K562 (cell line): ENCODE measurements around the gene SLC16A1. TPM values are rescaled to one million over a fixed set of nuclear protein-coding genes. Genes with fewer than 3 reads are reported as not detected.

Experiments
- CBX1 ChIP-seq: sonication (generic); IDR thresholded peaks from 2 replicates; pipeline ENCODE4 v1.6.1; 2016; ENCODE audit warnings: antibody characterized with exemption, low read depth, mild to moderate bottlenecking
- HNRNPL ChIP-seq: fragments of 200-400 bp; formaldehyde crosslinking; IDR thresholded peaks from 2 replicates; pipeline ENCODE4 v1.6.1; 2017; ENCODE audit warnings: low read depth, mild to moderate bottlenecking, low read length
- KAT2B ChIP-seq: IDR thresholded peaks from one replicate; pipeline ENCODE4 v1.6.1; 2012; ENCODE audit warnings: low read depth, mild to moderate bottlenecking, control low read depth, inconsistent platforms, low read length, moderate library complexity
- KLF16 ChIP-seq: IDR thresholded peaks from 2 replicates; pipeline ENCODE4 v1.6.1; 2016; ENCODE audit warnings: antibody characterized with exemption
- NFIX ChIP-seq: fragments of 250-450 bp; sonication (Bioruptor Pico); IDR thresholded peaks from 2 replicates; pipeline ENCODE4 v1.4.0; 2020; ENCODE audit warnings: low read depth, mild to moderate bottlenecking, moderate library complexity
- RBM25 ChIP-seq: fragments of 200-400 bp; formaldehyde crosslinking; IDR thresholded peaks from 2 replicates; pipeline ENCODE4 v1.6.1; 2018; ENCODE audit warnings: low read length, low read depth, moderate library complexity; ENCODE audit not compliant: severe bottlenecking
- REST ChIP-seq, 2 experiments: fragments of 450-650 bp; formaldehyde crosslinking in 1 of 2; IDR thresholded peaks; 2 replicates each; pipeline versions ENCODE4 v1.4.0 to v1.6.1; 2014 to 2020; ENCODE audit warnings: mild to moderate bottlenecking in 2 of 2, borderline replicate concordance in 1 of 2, low read depth in 1 of 2
- SAFB ChIP-seq: fragments of 200-400 bp; formaldehyde crosslinking; IDR thresholded peaks from 2 replicates; pipeline ENCODE4 v1.6.1; 2017; ENCODE audit warnings: low read depth, low read length, borderline replicate concordance
- SNIP1 ChIP-seq: fragments of 450-650 bp; IDR thresholded peaks from 2 replicates; pipeline ENCODE4 v1.7.1; 2017; ENCODE audit warnings: low read depth, mild to moderate bottlenecking
- SREBF2 ChIP-seq: sonication (generic); formaldehyde crosslinking; IDR thresholded peaks from 2 replicates; pipeline ENCODE4 v1.4.0; 2020; ENCODE audit warnings: mild to moderate bottlenecking, missing genetic modification reagents
- XRCC4 ChIP-seq: IDR thresholded peaks from one replicate; pipeline ENCODE4 v1.6.1; 2011; ENCODE audit not compliant: insufficient read depth, insufficient read length; ENCODE audit errors: extremely low read depth
- ZNF232 ChIP-seq: sonication (generic); formaldehyde crosslinking; IDR thresholded peaks from 2 replicates; pipeline ENCODE4 v1.8.0; 2022; ENCODE audit warnings: mild to moderate bottlenecking, missing genetic modification reagents
- ZNF274 ChIP-seq: IDR thresholded peaks from 2 replicates; pipeline ENCODE4 v1.6.1; 2011; ENCODE audit warnings: low read depth, mild to moderate bottlenecking, low read length, moderate library complexity, borderline replicate concordance
- polyA plus RNA-seq, 8 experiments: library from polyadenylated mRNA; depleted of rRNA in 4 of 8; stranded (reverse) in 5 of 8; unstranded in 3 of 8; fragments of >200 nt; fragmentation: Nextera tagmentation in 2 of 8; fragmentation: Illumina TruSeq in 1 of 8; extraction: Ambion mirVana in 2 of 8; extraction: Trizol in 1 of 8; gene quantifications; 2 replicates each; pipeline versions ENCODE4 v1.2.1 to v1.2.3, GENCODE V29; 2011 to 2014; ENCODE audit warnings: inconsistent platforms in 1 of 8, missing spikeins in 1 of 8
- total RNA-seq, 7 experiments: library from RNA; depleted of rRNA in 6 of 7; stranded (reverse); fragments of >200 nt in 6 of 7; fragmentation: Illumina TruSeq in 2 of 7; extraction: Trizol in 2 of 7; gene quantifications; 2 replicates each; pipeline versions ENCODE4 v1.2.1 to v1.2.3, GENCODE V29; 2011 to 2021; ENCODE audit warnings: low replicate concordance in 1 of 7
- TF ChIP-seq, protein P1 (sequence below): fragments of 250-450 bp; sonication (Bioruptor Pico); IDR thresholded peaks from 2 replicates; pipeline ENCODE4 v1.6.1; 2021; ENCODE audit warnings: mild to moderate bottlenecking
- TF ChIP-seq, protein P2 (sequence below): fragments of 250-450 bp; sonication (Bioruptor Pico); IDR thresholded peaks from 2 replicates; pipeline ENCODE4 v1.4.0; 2020; ENCODE audit warnings: mild to moderate bottlenecking

Gene SLC16A1
- total and polyA plus RNA-seq, 9 of the 15 experiments (the other 6 are each of a cell fraction or from before 2014, with no cell fraction given): 73.1 to 244 (median 117) TPM

GRCh38 chr1:112955773-112956543 is at the start of gene SLC16A1 (continued):
- TF ChIP-seq SAFB: peak; percentile 99
- no peak for TF ChIP-seq KLF16
- TF ChIP-seq CBX1: peak; percentile 93
- peak; percentile 93; the same call in 1 of the 2 replicates for TF ChIP-seq ZNF232
- TF ChIP-seq KAT2B: peak; percentile 8
- peak; percentile 83 for TF ChIP-seq REST (IDR thresholded peaks at IDR 0.05; ENCODE audit: borderline replicate concordance)
- 0 out of 2 replicates have a peak, but pooled peaks have one; percentile 22 for TF ChIP-seq REST (CRISPR knock-in tag; IDR thresholded peaks at IDR 0.05; ENCODE audit: low read depth)
- no peak for TF ChIP-seq SREBF2 (CRISPR knock-in tag)
- TF ChIP-seq XRCC4: no peak
- no peak for TF ChIP-seq SNIP1
- TF ChIP-seq, protein P1, sequence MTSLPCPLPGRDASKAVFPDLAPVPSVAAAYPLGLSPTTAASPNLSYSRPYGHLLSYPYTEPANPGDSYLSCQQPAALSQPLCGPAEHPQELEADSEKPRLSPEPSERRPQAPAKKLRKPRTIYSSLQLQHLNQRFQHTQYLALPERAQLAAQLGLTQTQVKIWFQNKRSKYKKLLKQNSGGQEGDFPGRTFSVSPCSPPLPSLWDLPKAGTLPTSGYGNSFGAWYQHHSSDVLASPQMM (CRISPR knock-in tag): no peak
- no peak for TF ChIP-seq RBM25
- TF ChIP-seq NFIX (CRISPR knock-in tag): no peak
- no peak for TF ChIP-seq ZNF274
- peak; percentile 95 for TF ChIP-seq HNRNPL
- TF ChIP-seq, protein P2, sequence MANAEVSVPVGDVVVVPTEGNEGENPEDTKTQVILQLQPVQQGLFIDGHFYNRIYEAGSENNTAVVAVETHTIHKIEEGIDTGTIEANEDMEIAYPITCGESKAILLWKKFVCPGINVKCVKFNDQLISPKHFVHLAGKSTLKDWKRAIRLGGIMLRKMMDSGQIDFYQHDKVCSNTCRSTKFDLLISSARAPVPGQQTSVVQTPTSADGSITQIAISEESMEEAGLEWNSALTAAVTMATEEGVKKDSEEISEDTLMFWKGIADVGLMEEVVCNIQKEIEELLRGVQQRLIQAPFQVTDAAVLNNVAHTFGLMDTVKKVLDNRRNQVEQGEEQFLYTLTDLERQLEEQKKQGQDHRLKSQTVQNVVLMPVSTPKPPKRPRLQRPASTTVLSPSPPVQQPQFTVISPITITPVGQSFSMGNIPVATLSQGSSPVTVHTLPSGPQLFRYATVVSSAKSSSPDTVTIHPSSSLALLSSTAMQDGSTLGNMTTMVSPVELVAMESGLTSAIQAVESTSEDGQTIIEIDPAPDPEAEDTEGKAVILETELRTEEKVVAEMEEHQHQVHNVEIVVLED (CRISPR knock-in tag): peak; percentile 87
